RPMI7951 (cell line): Measurements from ENCODE around the gene BMPR1A. TPM values are rescaled to one million over a fixed set of nuclear protein-coding genes. Genes with fewer than 3 reads are reported as not detected.
"Not testable (repeated sequence)": the region's sequence is repeated elsewhere in the genome, so short reads cannot be mapped to it uniquely, and the experiment has no call there.

ENCODE experiments used
- DNase-seq: peaks from one replicate; pipeline ENCODE4 v3.0.0-alpha.2; 2012; ENCODE audit warnings: low read depth
- total RNA-seq: library from RNA; depleted of rRNA; stranded (reverse); fragments of >200 nt; shearing (Covaris generic); gene quantifications from 2 replicates; pipeline ENCODE4 v1.2.3, GENCODE V29; 2014

Gene BMPR1A
- total RNA-seq, 1 experiment from 2014 or later = 30.3 TPM

DNA sequence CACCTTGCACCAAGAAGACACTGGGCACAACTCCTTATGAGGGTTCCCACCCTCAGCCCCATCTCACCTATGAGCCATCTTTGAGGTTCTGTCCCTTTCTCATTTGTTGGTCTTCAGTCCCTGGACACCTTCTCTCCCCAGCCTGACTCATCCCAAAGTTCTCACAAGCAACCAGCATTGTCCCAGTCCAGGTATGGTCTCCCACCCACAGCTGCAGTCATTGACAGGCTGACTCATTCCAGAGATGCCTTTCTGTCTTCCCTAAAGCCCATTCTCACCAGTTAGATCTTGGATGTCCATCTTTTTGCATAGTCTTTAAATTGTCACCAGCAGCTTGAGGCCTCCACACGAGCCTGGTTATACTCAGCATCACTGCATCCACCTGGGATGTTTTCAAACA lies 26.7 kb upstream of the BMPR1A start:
- no peak for DNase-seq

DNA sequence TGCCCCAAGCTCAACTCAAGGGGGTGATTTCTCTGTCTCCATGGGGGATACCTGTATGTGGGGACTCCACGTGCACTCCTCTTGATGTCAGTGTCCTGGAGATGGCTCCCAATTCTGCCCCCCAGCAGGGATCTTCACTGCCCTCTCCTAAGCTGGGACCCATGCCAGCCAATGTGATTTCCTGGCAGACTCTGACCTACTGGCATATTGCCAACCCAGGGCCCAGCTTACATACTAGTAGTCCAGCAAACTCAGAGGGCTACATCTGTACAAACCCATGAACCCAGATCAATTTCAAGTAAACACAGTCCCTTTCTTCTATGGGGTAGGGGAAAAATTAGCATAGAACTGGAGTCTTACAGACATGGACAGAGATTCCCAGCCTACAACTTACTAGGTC lies 26.2 kb upstream of the BMPR1A start:
- peak; percentile 7 for DNase-seq

DNA sequence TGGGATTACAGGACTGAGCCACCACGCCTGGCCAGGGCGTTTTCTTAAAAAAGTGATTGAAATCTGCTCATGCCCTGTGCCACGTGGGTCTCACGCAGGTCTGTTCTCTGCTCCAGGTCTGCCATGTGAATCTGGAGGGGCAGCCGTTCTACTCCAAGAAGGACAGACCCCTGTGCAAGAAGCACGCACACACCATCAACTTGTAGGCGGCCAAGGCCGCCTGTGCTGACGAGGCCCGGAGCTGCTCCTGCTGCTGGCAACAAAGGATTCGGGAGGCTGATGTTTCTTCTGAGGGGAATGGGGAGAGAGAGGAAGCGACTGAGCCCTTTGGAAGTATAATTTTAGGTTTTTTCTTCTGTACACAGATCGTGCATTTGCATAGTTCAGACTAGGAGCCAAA lies 23.6 kb upstream of the BMPR1A start:
- DNase-seq = no peak

DNA sequence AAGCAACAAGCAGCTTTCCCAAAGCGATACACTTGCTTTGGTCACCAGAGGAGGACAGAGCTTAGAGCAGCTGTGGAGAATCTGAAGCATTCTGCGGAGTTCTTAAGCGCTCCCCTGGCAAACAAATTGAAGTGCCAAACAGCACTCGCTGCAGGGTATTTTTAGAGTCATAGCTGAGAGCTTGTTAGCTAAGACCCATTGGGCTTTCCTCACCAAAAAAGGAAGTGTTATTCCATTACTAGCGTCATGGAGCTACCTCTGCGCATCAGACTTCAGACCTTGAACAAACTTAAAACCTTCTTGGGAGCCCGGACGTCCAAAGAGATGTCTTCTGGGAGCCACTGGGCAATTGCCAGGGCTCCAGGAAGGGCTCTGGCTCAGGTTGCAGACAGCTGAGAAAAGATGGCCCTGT lies 23.2 kb upstream of the BMPR1A start:
- DNase-seq = no peak

DNA sequence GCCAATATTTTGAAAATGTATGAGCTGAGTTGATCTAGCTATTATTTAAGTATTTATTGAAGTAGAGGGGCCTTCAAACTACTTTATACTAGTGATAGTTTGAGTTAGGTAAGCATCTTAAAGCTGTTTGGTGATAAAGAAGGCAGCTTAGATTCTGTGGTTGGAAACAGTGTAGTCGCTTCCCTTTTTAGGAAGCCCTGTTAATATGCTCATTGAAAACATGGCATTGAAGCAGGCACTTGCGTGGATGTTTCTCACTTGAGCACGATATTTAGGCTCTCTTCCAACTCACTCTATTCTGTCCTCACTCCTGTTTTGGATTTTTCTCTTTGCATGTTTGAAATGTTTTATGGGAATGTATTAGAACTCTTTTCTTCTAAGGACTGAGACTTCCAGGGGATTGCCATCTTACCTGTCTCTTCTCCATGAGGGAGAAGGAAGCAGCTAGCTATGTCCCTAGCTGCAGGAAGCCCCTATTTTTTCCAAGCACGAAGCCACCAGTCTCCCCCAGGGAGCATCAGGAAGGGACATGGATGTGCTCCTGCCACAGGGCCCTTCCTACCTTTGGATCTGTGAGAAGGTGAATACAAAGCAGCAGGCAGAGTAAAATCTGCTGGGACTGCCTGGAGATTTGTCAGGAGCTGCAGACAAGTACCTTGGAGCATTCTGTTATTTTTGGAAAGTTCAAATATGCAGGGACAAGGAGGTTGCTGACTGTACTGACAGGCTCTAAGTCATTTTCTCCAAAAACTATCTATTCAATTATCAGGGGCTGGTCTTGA lies 22.0 kb upstream of the BMPR1A start:
- DNase-seq = no peak

DNA sequence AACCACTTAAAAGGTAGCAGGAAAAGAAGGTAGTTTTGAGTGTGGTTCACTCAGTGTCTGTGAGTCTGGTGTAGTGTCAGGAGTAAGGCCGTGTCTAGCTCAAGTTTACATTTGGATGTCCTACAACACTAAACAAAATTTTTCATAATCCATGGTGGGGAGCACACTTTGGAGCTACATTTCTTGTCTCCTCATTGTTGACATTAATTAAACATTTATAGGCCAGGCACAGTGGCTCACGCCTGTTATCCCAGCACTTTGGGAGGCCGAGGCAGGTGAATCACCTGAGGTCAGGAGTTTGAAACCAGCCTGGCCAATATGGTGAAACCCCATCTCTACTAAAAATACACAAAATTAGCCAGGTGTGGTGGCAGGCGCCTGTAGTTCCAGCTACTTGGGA lies 21.1 kb upstream of the BMPR1A start:
- not testable (repeated sequence) for DNase-seq

DNA sequence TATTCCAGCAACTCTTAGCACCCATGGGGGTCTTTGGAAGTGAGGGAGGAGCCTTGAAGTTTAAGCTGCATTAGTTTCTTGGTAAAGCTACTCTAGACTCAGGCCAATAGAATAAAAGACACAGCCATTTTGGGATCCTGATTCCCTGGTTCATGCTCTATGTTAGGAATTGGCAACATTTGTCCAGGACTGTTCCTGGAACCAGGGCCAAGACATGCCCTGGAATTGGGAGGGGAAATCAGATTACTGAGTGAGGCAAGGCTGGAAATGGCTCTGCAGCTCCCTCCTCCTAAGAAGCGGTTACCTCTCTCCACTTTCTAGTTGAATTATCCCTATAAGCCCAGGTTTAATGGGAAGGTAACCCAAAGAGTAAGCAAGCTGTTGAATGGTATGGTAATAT lies 14.2 kb upstream of the BMPR1A start:
- DNase-seq = no peak

DNA sequence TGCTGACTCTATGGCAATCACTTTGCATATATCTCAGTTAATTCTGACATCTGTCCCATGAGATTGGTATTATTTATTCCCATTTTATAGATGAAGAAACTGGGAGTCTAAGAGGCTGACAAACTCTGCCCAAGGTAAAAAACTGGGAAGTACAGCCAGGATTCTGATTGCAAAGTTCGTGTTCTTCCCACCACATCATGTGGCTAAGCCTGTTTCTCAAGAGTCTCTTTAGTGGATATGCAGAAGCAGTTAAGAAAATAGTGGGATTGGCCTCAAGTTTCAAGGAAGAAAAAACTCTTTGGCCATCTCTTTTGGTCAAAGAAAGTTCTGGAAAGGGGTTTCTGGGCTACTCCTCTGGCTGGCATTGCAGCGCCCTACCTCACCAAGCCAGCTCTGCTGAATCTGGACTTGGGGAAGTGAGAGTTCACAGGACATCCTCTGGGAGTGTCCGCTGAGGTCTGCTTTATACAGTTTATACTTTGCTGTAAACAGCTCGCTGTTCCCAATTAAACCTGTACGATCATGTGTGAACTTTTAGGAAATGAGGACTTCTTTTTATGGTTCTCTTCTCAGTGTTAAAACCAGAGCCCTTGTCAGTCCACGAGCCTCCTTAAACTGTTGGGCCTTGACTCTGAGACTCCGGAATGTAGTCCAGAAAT lies 12.2 kb upstream of the BMPR1A start:
- no peak for DNase-seq

DNA sequence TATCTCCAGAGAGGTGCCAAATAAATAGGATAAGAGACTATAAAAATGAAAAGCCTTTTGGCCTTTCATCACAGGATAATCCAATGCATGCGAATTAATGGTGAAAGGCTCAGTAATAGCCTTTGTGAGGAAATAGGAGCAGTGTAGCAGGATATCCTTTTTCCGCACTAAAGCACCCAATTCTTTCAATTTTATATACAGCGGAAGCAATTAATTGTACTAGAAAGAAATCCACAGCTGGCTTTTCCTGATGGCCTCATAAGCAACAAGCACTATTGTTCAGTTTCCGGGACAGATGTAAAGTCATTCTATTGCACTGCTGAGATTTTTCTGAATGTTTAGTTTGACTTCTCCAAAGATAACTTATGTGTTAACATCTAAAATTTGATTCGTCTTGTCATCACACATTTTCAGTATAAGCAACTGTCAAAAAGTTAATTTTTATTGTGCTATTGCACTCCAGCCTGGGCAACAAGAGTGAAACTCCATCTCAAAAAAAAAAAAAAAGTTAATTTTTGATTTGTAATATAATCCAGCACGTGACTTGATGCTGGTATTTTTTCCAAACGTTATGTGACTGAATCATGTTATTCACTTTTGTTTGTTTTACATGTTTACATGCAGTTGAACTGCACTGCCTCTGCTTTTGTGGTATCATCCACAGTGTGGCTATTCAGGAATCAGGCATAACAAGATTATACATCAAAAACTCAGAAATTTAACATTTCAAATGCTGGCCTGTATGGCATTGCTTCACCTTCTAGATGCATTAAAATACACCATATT lies 8.4 kb upstream of the BMPR1A start:
- no peak for DNase-seq

DNA sequence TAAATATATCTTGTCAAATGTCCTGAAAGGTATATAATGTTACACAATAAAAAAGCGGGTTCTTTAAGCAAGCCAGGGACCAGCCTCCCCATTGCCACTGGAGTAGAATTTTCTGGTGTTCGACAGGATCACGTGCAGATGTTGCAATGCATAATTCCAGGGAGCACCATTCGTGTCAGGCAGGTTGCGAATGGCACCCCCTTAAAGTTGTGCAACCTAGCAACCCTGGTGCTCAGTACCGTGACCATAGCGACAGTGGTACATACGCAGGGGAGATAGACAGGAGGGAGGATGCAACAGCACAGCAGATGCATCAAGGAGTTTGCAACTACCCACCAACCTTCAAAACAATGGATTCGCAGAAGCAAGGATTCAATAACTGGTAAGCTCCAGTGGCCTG lies 6.6 kb upstream of the BMPR1A start:
- no peak for DNase-seq

DNA sequence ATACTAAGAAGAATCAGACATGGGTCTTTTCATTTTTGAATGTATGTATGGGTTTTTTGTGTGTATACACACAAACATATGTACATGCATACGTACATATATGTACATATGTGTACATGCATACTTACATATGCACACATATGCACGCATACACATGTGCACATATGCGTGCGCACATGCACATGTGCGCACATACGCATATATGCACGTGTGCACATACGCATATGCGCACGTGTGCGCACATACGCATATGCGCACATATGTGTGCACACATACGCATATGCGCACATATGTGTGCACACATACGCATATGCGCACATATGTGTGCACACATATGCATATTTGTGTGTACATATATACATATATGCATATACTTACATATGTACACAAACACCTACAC lies 4.9 kb upstream of the BMPR1A start:
- no peak for DNase-seq

DNA sequence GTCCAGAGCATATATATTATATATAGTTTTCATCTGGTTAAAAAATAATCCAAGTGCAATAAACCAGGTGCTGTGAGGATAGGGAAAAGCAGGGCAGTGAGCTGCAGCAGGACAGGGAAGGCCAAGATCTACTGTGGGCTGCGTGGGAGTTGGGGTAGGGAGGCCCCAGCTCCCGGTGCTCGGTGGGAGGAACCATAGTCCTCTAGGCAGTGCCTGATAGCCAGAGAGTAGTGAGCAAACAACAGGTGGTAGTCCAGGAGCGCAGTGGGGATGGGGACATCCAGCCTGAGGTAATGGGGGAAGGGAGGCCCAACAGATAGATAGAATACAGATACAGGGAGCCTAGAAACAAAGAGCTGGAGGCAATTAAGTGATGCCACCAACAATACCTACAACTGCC lies 4.1 kb upstream of the BMPR1A start:
- no peak for DNase-seq

DNA sequence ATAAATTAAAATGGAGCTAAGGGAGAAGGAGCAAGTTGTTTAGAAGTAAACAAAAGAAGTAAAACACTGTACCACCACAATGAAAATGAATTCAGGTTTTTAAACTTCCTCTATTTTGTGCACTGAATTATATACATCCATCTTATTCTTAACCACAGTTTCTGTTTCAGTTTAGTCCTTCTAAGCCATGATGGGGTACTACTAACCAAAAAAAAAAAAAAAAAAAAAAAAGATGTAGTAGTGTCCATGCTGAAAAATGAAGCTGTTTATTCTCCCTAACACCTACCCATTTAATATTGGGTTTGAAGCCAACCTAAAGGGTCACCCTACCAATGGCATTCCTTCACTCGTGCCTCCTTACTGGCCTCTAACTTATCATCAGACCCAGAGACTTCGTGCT lies 3.4 kb upstream of the BMPR1A start:
- DNase-seq = no peak

DNA sequence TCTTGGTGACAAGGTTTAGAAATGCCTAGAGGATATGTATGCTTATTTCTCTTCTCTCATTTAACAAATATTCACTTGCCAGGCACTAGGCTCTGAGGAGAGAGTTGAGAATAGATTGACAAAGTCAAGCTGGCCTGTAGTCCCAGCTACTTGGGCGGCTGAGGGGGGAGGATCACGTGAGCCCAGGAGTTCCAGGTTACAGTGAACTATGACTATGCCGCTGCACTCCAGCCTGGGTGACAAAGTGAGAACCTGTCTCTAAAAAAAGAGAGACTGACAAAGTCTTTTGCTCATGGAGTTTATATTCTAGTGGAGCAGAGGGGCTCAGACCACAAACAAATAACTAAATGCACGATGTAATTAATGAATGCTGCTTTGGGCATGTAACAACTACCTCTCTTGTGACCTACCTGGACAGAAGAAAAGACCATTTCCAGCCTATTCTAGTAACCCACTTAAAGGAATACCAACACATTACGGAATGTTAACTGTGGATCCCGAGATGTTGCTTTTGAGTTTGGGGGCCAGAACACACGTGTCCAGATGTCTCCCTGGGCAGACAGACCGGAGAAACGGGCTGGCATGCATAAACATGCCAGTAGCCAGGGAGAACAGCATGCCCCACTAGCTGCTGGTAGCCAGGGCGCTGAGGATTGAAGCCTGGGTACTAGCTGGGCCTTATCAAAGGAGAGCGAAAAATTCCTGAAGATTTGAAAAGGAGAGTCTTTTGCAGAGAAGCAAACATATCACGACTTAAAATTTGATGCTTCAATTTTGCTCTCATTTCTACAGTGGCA lies 2.6 kb upstream of the BMPR1A start:
- DNase-seq = no peak

DNA sequence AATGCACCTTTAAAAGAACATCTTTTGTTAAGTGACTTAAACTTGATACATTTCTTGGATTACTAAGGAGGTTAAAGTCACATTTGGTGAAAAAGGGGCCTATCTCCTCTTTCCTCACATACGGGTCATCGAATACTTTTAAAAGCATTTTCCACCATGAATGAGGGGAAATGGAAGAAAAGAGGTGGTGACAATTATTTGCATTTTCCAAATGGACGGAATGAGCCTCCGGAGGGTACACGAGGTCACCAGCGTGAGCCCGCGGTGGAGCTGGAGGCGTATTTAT lies 1.0 kb upstream of the BMPR1A start:
- no peak for DNase-seq

DNA sequence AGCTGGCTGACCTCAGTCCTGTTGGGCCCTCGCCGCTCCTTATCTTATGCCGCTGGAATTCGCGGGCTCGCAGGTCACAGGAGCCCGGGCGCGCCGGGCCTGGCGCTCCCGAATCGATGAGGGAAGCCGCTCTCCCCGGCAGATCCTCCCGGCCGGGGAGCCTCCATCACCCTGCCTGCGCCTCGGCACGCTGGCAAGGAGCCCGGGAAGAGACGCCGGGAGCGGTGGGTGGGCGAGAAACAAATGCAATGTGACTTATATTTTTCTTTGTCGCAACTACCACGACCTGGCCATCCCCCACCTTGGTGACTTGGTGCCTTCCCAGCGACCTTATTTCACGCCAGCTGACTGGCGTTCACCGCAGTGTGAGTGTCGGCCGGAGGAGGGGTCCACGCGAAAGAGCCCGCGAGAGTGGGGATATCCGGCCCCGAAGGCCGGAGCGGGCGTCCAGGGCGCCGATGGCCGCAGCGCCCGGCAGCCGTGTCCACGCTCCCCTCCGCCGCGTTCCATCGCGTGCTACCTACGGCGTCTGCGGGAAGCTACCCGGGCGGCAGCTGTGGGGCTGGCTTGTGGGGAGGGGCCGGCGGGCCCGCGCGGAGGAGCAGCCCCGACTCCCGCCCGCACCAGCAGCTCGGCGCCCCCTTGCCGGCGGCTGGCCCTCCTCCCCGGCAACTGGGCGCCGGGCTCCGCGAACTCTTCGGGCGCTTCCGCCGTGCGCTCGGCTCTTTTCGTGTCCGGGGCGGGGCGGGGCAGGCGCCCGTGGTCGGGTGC lies 494 bp upstream of the BMPR1A start:
- peak; percentile 84 for DNase-seq

DNA sequence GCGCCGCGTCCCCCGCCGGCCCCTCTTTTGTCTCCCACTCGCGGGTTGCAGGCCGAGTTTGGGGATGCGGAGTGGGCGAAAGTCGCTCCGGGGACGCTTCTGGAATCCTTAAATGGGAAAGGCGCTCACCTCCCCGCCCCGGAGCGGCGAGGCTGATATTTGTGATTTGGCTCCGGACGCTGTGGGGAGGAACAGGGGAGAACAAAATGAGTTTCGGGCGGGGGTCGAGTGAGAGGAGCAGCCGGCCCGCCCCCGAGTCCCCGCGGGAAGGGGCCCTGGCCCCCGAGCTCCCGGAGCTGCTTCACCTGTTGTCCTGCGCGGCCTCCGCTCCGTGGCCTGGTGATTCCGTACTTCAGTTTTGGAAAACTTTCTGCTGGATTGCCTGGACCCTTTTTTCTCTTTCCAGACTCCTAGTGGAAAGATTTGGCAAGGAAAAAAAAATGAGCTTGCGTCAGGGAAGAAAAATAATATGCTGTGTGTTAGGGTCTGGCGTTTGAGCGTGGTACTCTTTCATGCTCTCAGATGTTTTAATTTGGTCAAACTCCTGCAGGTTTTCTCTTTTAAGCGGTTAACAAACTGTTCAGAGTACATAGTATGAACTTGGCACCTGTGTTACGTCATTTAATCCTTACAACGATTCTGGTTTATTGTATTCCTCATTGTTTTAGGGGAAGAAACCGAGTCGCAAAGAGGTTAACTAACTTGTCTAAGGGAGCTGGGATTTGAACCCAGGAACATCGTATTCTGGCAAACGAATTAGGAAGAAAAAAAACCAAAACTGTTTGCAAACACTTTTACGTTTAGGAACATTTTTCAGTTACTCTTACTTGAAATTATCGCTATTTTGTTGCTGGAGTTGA lies 924 bp downstream of the BMPR1A start:
- DNase-seq = peak; percentile 59

DNA sequence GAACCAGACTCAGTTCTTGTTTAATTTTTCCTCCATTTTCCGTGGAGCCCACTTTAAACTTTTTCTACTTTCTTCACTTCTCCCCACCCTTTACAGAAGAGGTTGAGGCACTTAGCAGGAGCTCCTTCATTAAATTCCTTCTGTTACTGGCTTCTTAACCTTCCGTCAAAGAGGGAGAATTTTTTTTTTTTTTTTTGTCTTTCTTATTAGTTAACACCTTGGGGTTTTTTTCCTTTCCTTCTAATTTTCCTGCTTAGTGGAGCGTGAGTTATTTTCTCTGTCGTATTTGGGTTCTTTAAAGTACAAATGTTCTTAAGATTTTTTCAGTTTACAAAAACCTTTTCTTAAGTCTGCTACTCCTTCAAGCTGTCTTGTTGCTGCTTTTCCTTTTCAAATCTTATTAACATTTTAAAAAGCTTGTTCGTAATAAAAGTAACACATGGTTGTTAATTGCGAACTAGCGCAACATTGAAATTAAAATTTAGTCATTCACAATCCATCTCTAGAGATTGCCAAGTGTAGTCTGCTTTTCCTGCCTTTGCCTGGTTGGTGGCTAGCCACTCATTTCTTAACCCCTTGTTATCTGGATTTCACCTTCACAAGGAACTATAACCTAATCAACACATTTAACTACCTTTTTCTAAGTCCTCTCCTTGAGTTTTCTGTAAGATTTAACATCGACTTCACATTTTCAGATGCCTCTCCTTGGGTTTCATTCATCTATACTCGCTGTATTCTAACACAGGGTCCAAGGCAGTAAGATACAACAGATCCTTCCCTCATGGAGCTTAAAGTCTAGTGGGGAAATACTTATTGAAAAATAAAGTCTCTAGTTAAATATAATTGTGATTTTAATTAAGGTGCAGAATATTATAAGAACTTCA lies 2.0 kb downstream of the BMPR1A start:
- DNase-seq = peak; percentile 21

DNA sequence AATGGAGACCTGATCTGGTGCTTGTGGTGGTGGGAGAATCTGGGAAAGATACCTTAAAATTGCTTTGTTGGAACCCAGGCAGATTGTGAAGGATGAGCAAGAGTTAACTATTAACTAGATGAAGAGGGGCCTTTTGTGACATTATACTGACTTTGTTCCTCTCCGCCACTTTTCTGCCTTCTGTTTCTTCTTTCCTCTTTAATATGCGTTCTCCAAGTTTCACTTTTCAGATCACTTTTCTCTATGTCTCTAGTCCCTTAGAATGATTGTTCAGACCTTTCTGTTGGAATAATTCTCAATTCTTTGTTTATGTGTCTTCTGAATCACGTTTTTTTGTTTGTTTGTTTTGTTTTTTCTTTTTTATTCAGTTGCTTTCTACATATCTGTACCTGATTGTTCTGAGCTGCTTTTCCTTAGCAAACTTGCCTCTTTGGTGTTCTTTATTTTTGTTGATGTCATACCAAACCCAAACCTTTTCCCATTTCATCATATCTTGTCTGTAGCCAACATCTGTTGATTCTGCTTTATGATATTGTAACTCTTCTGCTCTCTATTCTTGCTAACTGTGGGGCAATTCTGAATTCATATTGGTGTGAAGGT lies 2.8 kb downstream of the BMPR1A start:
- no peak for DNase-seq
